Embryonic facial prominence (tissue), 1 donor: Measurements from ENCODE around the gene DUSP22.

Source experiments
- DNase-seq: peaks from one replicate; pipeline ENCODE4 v3.0.0-alpha.2; 2016; ENCODE audit errors: extremely low spot score

Gene DUSP22

DNA sequence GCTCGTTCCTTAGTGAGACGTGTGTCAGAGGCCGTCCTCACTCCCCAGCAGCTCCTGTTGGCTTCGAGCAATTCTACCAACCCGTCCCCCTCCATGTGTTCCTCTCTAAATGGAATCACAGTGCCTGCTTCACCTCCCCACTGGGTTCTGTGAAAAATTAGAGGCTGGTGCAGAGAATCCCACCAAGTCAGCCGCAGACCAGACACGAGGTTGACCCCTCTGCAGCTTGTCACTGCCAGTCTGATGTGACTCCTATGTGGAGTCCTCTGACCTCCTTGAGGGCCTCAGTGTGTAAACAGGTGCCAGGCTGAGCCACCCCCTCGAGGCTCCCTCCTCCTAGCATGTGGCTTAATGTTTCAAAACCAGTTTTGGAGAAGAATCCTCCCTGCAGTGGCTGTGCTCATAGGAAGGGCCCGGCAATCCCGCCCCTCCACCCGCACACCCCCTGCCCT is 86.7 kb downstream of the DUSP22 start:
- DNase-seq, result no peak

DNA sequence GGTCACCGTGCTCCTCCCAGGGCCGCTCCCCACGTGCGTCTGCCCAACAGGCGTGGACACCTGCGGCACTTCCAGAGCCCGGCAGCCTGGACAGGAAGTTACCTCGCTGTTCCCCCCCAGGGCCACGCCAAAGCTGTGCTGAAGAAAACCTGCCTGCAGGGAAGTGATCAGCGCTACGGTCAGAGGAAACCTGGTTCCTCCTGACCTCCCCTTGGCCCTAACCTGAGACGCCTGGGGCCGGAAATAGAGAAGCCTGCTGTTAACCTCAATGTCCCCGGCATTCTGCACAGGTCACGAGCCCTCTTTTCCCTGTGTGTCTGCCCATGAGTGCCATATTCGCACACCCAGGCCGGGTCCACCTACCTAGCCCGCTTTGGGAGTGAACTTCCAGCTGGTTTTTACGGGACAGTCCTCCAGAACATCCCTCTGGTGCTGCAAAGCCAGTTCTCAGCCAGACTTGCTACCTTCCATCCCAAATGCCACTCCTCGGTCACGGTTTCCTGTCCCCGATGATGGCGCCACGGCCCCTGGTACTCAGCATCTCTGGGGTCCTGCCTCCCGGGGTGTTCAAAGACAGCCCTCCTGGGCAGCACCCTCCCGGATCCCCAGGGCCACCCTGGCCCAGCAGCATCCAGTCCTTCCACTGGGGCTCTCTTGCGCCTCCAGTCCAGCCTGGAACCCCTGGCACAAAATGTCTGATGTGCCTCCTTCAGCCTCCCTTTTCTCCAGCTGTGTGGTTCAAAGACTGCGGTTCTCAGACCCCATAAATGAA is 87.3 kb downstream of the DUSP22 start:
- DNase-seq, result no peak

GRCh38 chr6:380234-381218 is 88.2 kb downstream of the DUSP22 start:
- DNase-seq, result no peak

DNA sequence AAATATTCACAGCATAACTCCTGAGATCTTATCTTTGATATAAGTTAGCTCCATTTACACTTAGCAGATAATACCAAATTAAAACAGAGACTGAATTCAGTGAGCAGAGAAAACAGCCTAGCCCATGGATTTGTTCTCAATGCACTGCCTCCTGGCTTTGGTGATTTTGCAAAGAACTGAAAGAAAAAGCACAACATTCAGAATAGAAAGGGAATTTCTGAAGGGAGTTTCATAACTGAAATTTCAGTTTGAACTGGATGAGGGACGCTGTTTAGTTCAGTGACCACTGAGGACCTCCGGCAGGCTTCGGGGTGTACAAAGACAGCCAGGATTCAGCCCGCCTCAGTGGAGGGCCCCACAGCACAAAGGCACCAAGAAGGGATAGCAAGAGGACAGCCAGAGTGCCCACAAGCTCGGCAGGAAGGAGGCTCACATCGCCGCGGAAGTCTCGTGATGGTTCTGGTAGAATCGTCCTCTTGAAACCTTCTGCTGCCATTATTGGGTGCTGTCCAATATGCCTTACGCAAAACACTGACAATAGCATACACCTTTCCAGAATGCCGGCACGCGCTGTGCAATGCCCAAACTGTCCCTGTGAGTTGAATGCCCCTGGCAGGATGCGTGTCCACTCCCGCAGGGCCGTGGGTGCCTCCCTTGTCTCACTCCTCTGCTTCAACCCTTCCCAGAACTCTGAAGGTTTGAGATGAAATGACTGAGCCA is 89.6 kb downstream of the DUSP22 start:
- no peak for DNase-seq

GRCh38 chr6:382883-383810 is 90.9 kb downstream of the DUSP22 start:
- no peak for DNase-seq

- DNase-seq, result no peak
Measured at GRCh38 chr6:383856-384255, 91.6 kb downstream of the DUSP22 start.

DNA sequence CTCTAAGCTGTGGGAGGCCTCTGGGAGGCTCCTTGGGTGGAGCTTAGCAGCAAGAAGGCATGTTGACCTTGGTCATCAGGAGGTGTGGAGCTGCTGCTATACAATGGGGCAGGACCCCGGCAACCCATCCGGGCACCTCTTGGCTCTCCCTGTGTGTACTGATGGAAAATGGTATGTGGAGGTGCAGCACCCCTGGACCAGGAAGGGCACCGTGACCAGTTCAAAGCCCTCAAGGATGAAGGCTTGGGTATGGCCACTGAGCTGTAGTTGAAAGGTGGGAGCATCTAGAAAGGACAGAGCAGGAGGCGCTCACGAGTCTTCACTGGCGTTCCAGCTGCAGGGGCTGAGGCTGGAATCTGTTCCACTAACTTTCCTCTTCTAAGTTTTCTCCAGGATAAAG is 92.6 kb downstream of the DUSP22 start:
- DNase-seq, result no peak

- no peak for DNase-seq
Measured at GRCh38 chr6:385614-386013, 93.3 kb downstream of the DUSP22 start.

DNA sequence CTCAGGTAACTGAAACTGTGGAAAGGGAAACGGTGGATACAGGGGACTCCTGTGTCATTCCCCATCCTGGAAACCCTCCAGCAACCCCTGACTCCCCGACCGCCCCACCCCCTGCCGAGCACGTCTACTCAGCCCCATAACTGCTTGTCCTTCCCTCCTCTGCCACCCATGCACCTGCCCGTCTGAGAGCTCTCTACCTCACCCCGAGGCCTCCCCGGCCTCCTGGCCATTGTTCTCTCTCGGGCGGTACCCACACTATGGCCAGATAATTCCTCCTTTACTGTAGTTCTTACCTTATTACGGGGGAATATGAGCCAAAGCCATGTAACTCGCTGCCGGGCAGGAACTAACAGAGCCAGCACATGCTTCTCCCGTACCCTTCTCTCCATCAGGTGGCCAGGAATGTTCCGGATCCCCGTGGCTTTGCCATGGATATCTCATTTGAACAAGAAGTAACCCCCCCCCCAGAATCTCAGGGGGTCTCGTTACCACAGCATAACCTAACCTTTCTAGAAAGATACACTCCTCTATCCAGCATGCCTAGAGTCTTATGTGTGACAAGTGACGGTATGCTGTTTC is 94.5 kb downstream of the DUSP22 start:
- DNase-seq, result no peak

- no peak for DNase-seq
Measured at GRCh38 chr6:387293-387741, 95.0 kb downstream of the DUSP22 start.

- DNase-seq, result no peak
Measured at GRCh38 chr6:388202-388903, 96.1 kb downstream of the DUSP22 start.

- DNase-seq, result no peak
Measured at GRCh38 chr6:389143-389542, 96.9 kb downstream of the DUSP22 start.

GRCh38 chr6:389622-390021 is 97.3 kb downstream of the DUSP22 start:
- no peak for DNase-seq

GRCh38 chr6:390914-391558 is 98.7 kb downstream of the DUSP22 start:
- no peak for DNase-seq

GRCh38 chr6:391559-392440 is 99.5 kb downstream of the DUSP22 start, which contains the start of gene IRF4:
TSS of gene IRF4 (plus strand) at chr6:391752. CDS start at chr6:393153, 1,401 bp downstream.
- no peak for DNase-seq

- DNase-seq, result no peak
Measured at GRCh38 chr6:392441-393390, 100.4 kb downstream of the DUSP22 start.
